H1 (cell line): ENCODE measurements around the gene WASHC4.

Experiments used
- SP2 ChIP-seq: IDR thresholded peaks from 2 replicates; pipeline ENCODE4 v1.6.1; 2012; ENCODE audit warnings: mild to moderate bottlenecking, low read length, inconsistent platforms
- TF ChIP-seq, protein P1 (sequence below), 3 experiments: IDR thresholded peaks; 1 replicate in 2 of 3; 2 replicates in 1 of 3; pipeline versions ENCODE4 v1.5.1 to v1.6.1; 2011; ENCODE audit warnings: low read length in 3 of 3, mild to moderate bottlenecking in 3 of 3, inconsistent platforms in 2 of 3, low read depth in 1 of 3, moderate library complexity in 1 of 3; ENCODE audit not compliant: insufficient read depth in 1 of 3; ENCODE audit errors: control extremely low read depth in 1 of 3

DNA sequence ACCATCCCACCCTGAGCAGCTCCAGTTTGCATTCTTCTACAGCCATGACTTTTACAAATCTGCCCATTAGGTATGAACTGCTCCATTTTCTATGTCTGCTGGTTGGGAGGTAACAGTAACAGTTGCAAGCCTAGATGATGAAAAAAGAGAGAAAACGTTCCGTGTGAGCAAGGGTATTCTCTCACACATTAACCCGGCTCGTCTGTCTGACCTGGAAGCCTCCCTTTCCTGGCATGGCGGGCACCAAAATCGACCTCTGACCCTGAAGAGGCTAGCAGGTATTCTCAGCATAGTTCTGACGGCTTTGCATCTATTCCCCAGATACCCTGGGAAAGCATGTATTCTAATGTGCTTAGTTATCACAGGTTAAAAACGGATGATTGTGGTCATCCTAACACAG, 96.6 kb downstream of the WASHC4 start:
- TF ChIP-seq, protein P1, sequence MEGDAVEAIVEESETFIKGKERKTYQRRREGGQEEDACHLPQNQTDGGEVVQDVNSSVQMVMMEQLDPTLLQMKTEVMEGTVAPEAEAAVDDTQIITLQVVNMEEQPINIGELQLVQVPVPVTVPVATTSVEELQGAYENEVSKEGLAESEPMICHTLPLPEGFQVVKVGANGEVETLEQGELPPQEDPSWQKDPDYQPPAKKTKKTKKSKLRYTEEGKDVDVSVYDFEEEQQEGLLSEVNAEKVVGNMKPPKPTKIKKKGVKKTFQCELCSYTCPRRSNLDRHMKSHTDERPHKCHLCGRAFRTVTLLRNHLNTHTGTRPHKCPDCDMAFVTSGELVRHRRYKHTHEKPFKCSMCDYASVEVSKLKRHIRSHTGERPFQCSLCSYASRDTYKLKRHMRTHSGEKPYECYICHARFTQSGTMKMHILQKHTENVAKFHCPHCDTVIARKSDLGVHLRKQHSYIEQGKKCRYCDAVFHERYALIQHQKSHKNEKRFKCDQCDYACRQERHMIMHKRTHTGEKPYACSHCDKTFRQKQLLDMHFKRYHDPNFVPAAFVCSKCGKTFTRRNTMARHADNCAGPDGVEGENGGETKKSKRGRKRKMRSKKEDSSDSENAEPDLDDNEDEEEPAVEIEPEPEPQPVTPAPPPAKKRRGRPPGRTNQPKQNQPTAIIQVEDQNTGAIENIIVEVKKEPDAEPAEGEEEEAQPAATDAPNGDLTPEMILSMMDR (IDR thresholded peaks at IDR 0.05; ENCODE audit: control extremely low read depth in 1 of 3, insufficient read depth in 1 of 3, low read depth in 1 of 3, low read length in 3 of 3): no peak
- no peak for TF ChIP-seq SP2
